GM23248 (cell line): ENCODE measurements around the gene PAK6.

ENCODE experiments used
- EZH2 ChIP-seq: fragments of 200-600 bp; sonication (generic); IDR thresholded peaks from 2 replicates; pipeline ENCODE4 v1.6.1; 2018; ENCODE audit warnings: antibody characterized with exemption, mild to moderate bottlenecking; ENCODE audit not compliant: insufficient read depth, poor library complexity, severe bottlenecking
- EZH2phosphoT487 ChIP-seq: fragments of 200-600 bp; sonication (generic); IDR thresholded peaks from 2 replicates; pipeline ENCODE4 v1.6.1; 2018; ENCODE audit warnings: antibody characterized with exemption, moderate library complexity, mild to moderate bottlenecking, low read depth; ENCODE audit not compliant: insufficient read depth

DNA sequence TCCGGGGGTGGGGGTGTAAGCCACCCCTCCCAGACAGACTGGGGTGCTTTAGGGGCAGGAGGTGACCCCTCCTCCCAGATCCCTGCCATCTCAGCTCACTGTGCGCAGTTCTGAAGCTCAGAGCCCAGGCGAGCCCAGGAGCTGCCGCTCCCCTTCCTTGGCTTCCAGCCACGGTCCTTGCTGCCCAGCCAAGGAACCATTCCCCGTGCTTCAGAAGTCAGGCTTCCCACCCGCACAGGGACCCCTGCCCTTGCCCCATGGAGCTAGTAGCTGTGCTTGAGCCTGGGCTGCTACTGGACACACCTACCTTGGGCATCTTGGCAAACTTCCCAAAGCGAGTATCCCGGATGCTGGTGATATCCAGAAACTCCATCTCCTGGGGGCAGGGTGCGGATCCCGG, 64.1 kb downstream of the PAK6 start:
- TF ChIP-seq EZH2, result no peak
- TF ChIP-seq EZH2phosphoT487, result no peak
